NCI-H345 (cell line): ENCODE data around the gene BNIPL.

Experiments used
- DNase-seq: peaks from one replicate; lab custom pipeline; 2025; lab: John Stamatoyannopoulos, UW

BNIPL gene

GRCh38 chr1:151058692-151059091, 22.3 kb downstream of the BNIPL start:
- DNase-seq, result peak; percentile 75

DNA sequence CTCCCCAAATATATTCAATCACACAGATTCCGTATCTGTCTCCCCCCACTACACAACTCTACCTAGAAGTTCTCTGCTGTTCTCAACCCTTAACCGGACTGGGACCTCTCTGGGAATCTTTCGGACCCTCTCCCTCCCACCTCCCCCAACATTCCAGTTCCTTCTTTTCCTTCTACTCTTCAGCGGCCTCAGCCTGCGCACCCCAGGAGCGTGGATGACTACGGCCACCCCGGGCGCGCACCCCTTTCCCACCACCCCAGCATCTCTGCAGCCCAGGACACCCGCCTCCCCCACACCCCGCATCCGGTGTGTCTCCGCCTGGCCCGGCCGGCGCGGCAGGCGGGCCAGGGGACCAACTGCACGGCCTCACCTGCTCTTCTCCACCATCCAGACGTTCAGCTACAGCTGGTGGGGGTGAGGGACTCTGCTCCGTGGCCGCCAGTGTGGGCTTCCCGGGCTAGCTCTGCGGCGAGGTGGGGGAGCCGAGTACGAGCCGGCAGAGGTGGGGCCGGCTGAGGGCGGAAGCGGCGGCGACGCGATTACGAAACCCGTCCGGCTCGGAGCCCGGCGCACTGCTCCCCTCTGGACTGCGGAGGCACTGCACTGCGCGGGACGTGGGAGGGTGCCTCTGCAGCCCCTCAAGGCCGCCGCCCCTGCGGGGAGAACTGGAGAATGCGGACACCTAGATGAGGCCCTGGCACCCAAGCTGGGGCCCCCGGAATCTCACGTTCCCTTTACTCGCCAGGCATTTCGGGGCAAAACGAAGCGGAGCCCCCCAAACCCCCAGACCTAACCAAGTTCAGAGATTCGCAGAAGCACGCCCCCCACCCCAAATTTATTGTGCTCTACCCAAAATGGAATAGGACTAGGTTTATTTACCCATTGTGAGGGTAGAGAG, 23.0 kb downstream of the BNIPL start, which contains the start of gene CDC42SE1:
Gene CDC42SE1, minus strand, starts transcription at position 514 of the 898 bp plus-strand sequence. CDS start 3,892 bp downstream, outside the sequence.
- DNase-seq, result peak; percentile 96

DNA sequence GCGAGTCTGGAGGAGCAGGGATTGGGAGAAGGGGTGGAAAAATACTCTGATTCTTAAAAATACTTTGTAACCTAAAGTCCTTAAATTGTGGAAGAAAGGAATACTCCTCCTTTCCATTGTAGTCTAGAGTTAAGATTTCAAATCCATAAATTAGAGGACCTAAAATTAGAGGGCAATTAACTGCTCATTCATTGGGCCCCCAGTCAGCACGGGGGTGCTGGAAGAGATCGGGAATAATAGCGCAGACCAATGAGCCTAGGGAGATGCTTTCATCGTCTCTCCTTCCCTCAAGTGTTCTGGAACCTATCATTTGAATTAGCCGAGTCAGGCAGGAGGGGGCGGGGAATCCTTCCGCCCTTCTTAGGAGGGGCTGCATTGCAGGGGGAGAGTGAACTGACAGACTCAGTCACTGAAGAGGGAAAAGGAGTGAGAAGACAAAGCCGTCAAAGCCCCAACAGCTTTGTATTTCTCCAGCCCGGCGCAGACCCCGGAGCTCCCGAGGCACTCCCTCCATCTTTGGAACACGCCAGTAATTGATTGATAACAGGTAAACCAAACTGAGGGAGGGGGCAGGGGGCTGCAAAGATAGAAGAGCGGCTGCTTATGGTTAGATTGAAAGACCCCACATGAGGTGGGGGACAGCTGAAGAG, 23.7 kb downstream of the BNIPL start, which contains the start of gene MLLT11:
Gene MLLT11, plus strand, starts transcription at position 391 of the 650 bp plus-strand sequence. CDS start 6,828 bp downstream, outside the sequence.
- peak; percentile 91 for DNase-seq

GRCh38 chr1:151060657-151061421, 24.5 kb downstream of the BNIPL start:
- DNase-seq, result peak; percentile 53

- no peak for DNase-seq
These were observed 25.3 kb downstream of the BNIPL start for GRCh38 chr1:151061704-151062103.

GRCh38 chr1:151062741-151063371, 26.5 kb downstream of the BNIPL start:
- DNase-seq, result no peak

DNA sequence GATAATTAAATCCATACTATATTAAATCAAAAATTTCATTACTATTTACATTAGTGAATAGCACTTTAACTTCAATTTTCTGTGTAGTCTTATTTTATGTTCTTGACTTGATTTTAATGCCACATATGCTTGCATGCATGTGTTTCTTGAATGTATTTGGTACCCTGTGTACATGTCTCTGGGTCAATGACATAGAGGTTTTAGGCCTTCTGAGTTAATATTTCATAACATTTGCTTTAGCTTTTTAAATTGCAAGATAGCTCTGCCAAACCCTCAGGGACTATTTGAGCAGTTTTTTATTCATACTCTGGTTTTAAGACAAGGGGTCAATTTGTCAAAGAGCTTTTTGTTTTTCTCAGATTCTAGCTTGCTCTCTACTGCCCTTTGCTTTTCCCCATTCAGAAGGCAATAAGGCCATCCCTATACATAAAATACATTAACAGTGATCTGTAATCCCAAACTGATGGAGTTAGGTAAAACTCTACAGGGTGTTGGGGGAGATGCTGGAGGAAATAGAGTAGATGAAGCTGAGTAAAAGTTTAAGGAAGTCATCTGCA, 28.8 kb downstream of the BNIPL start:
- DNase-seq, result no peak

DNA sequence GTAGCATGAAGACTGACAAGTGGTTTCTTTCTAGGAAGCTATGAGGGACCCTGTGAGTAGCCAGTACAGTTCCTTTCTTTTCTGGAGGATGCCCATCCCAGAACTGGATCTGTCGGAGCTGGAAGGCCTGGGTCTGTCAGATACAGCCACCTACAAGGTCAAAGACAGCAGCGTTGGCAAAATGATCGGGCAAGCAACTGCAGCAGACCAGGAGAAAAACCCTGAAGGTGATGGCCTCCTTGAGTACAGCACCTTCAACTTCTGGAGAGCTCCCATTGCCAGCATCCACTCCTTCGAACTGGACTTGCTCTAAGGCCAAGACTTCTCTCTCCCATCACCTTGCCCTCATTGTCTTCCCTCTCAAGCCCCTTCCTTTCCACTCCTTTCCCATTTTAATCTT, 30.8 kb downstream of the BNIPL start:
- no peak for DNase-seq

DNA sequence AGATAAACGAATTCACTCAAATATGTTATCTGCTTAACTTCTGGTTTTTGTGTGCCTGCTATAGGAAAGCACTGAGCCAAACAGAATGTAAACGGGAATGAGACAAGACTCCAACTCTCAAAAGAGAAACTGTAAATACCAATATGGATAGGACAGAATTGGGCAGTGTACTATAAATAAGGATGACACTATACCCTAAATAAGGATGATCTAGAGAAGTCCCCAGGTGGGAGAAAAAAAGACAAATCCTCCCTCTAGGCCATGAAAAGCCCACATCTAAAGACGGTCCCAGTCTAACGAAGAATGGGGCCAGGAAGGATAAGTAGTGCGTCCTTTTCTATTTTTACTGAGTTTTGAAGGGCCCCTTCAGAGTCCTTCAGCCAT, 32.7 kb downstream of the BNIPL start:
- DNase-seq, result peak; percentile 96

DNA sequence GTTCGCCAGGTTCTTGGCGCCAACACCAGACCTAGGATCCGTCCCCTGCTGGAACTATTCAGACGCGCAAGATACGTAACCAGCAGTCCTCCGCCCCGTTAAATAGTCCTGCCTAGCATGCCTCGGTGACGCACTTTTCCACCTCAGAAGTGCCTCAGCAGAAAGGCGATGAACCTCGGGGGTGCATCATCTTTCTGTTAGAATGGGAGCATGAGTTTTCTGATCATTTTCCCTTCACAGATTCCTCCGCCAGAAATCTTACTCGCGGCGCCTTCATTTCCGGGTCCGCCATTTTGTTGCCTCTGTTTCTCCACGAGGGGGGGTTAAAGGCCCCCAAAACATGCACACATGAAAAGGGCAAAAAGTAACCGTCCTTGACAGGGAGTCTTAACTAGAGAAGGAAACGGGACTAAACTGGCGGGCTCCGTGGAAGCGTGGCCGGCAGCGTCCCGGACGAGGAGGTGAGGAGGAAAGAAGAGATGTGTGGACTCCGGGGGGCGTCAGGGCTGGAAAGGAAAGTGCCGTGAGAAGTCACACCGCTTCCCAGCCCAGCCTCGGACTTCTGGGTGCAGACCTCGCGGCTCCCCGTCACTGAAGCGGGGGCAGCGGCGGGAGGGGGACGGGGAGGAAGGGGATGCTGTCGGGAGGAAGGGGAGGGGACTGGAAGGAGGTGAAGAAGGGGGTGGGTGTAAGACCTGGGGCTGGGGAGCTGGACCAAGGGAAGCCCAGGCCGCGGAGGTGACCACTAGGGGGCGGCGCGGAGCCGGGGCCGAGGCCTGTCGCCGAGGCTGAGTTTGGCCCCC, 34.3 kb downstream of the BNIPL start, which contains the start of gene GABPB2:
Gene GABPB2, plus strand, starts transcription at position 288 of the 803 bp plus-strand sequence. CDS start 17,429 bp downstream, outside the sequence.
- DNase-seq, result peak; percentile 99

- DNase-seq, result no peak
These were observed 35.8 kb downstream of the BNIPL start for GRCh38 chr1:151072224-151072623.

GRCh38 chr1:151085953-151086559, 49.7 kb downstream of the BNIPL start:
- DNase-seq, result no peak
